ENCODE data around the gene DNAI7.
A peak's percentile ranks its signal among the peaks of the same experiment; 100 is the strongest.

DNAI7 gene

DNA sequence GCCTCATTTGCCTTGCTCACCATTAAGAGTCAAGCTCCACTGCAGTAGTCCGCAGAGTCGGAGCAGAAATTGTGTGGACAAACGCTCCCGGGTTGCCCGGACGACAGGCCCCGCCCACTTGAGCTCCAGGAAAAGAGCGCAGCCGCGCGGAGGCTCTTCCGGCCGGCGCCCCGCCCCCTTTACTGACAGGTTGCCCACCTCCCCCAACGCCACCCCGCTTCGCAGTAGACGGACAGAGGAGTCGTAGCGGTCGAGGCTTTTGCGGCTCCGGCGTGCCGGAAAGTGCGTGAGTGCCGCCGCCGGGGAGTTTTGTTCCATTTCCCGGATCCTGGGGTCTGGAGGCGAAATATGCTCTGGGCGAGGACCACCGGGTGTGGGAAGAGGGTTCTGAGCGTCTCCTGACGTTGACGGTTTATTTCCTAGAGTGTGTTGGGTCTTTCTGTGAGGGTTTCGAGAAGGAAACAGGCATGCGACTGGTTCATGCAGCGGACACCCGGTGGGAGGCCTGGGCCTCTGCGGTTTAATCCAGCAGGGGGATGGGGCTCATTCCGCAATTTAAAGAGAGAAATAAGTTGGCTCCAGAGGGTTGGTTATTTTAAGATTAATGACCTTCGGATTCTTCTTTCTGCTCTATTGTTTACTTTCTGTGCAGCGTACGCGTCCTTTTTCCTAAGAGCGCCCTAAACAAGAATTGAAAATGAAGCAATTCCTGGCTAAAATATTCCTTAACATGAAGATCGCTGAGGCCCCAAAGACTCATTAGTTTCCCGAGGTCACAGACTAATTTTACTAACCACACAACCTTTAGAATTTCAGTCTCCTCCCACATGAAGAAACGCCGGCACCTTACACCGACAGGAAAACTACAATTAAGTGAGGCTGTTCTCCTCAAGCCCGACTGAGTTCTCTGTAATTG, at the start of gene DNAI7, which contains the start of gene ETFRF1:
Gene DNAI7 (minus strand): TSS at position 105 of the 916 bp plus-strand sequence. CDS start 82 bp downstream, at position 23.
Gene ETFRF1 (plus strand): TSS at position 182 of the 916 bp plus-strand sequence. CDS start 8,720 bp downstream, outside the sequence.
- peak; percentile 67 for FAIRE-seq

DNA sequence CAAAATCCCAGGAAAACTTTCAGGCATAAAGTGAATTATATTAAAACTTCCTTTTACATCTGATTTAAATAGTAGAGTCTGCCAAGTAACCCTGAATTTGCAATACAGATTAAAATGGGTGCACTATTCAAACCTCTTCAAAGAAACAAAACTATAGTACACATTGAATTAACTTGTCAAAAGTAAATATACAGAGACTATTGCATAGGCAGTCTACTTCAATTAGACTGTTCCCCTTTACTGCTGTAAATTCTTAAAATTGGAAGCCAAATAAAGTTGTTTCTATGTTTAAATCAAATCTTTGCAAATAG, 48.7 kb upstream of the DNAI7 start:
- no peak for FAIRE-seq

DNA sequence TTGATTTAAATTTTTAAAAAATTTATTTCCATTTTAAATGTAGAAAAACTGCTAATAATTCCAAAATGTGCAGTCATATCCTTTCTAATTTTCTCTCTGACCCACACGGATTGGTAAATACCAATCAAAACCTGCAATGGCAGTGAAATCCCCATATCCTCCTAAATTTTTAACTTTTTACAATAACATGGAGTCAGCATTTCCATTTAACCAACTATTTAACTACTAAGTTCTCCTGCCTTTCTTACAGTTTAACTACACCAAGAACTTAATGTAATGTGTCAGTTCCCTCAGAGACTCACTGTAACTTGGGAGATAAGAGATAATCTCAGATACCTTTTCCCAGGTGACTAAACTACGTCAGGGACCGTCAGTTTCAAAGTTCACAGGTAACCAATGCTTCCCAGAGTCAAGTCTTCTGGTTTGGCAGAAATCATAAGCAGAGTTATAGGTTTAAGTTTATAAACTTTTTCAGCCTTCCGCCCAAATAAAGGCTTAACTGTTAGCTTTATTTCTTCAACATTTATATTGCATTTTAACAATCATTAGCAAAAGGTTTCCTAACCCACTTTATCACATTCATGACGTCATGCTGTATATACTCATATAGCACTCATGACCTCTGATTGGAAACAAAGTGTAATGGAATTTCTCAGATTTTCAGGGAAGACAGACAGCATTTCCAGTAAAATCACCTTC, 48.2 kb upstream of the DNAI7 start:
- FAIRE-seq, result no peak

DNA sequence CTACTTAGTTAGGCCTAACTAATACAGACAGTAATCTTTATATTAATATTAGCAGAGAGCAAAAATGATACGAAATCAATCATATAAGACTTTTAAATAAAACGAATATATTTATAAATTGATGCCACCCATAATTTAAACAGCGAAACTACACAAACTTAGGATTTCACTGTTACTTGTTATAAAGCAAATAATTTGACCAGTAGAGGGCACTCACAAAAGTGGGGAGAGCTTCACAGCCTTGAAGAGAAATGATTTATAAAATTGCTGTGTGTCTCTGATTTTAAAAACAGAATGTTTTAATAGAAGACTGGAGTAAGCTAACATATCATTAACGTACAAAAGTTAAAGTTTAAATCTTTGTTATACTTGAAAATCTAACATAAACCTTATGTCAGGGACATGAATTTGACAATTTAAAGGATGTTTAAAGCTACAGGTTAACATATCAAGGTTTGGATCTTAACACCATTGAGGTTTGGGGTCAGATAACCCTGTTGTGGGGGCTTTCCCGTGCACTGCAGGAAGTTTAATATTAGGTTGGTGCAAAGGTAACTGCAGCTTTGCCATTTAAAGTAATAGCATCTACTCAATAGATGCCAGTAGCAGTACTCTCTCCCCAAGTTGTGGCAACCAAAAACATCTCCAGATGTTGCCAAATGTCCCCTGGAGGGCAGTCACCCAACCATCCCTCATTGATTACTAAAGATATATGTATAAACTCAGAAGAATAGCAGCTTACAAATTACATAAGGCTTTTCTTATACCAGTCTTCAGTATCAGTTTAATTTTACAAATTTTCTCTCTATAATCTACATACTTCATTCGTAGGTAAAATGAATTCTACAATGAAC, 46.4 kb upstream of the DNAI7 start:
- peak; percentile 89 for FAIRE-seq

GRCh38 chr12:25236626-25237025, 41.7 kb upstream of the DNAI7 start:
- FAIRE-seq, result no peak

GRCh38 chr12:25236190-25236589, 41.2 kb upstream of the DNAI7 start:
- FAIRE-seq, result no peak

DNA sequence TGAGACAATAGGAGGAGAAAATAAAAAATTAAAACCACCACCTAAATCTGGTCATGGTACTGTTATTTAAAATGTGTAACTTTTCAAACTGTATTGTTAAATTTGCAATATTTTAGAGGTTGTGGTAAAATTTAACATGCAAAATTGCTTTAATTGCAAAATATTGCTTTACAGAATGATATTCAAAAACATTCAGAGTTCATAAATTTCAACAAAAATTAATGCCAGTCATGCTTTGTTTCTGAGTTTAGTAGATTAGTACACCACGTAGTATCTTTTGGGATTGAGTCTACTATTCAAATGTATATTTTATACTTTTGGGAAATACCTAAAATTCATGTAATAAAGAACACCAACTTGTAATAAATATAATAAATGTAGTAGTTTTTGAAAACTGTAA, 18.4 kb upstream of the DNAI7 start:
- peak; percentile 8 for FAIRE-seq

GRCh38 chr12:25208554-25208953, 13.6 kb upstream of the DNAI7 start:
- FAIRE-seq, result no peak

GRCh38 chr12:25207846-25208245, 12.9 kb upstream of the DNAI7 start:
- no peak for FAIRE-seq

GRCh38 chr12:25207411-25207810, 12.5 kb upstream of the DNAI7 start:
- FAIRE-seq, result no peak

DNA sequence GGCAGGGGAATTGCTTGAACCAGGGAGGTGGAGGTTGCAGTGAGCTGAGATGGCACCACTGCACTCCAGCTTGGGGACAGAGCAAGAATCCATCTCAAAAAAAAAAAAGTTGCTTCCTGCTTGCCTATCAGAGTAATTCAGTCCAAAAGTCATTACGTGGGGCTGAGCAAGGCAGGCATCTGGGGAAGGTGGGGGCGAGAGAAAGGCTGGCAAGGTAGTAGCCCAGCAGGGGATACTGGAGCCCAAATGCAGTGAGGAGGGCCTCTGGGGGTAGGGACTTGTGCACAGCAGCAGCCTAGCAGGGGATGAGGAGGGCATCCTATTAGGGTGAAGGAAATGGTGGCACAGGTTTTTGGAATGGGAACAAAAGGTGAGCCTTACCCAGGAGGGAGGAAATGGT, 7.2 kb upstream of the DNAI7 start:
- FAIRE-seq, result no peak

DNA sequence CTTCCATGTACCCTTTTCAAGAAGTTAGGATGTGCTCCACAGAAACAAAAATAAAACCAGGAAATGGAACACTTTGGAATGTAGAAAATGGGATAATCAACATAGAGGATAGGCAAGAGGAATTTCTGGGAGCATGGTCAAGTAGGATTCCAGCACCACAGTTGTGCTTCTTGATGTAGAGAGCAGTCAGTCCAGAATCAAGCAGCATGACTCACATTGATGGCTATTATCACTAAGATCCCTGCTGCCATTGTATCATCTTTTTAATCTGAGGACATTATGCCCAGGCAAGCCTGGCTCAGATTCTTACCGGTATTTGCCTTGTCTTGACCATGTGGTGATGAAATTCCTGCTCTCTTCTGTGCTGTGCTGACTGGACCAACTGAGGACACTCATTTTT, 5.7 kb upstream of the DNAI7 start:
- FAIRE-seq, result no peak

DNA sequence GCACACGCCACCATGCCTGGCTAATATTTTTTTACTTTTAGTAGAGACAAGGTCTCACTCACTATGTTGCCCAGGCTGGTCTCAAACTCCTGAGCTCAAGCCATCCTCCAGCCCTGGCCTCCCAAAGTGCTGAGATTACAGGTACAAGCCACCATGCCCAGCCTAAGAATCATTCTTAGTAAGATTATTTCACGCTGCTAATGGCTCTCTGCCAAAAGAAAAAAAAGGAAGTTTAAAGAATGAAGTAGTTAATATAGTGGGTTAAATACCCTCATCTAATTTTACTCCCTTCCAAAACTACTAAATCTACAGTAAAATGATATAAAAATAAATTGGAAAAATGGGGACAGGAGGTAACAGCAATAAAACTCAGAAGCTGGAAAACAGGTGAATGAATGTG, 2.6 kb upstream of the DNAI7 start:
- no peak for FAIRE-seq

- FAIRE-seq, result no peak
Measured at GRCh38 chr12:25194722-25195055, 271 bp downstream of the DNAI7 start.

- FAIRE-seq, result no peak
Measured at GRCh38 chr12:25194214-25194613, 746 bp downstream of the DNAI7 start.

GRCh38 chr12:25190793-25191192, 4.2 kb downstream of the DNAI7 start:
- no peak for FAIRE-seq

- no peak for FAIRE-seq
Measured at GRCh38 chr12:25189656-25190055, 5.3 kb downstream of the DNAI7 start.

GRCh38 chr12:25187781-25188180, 7.2 kb downstream of the DNAI7 start:
- FAIRE-seq, result no peak

GRCh38 chr12:25186788-25187402, 8.1 kb downstream of the DNAI7 start:
- FAIRE-seq, result no peak

DNA sequence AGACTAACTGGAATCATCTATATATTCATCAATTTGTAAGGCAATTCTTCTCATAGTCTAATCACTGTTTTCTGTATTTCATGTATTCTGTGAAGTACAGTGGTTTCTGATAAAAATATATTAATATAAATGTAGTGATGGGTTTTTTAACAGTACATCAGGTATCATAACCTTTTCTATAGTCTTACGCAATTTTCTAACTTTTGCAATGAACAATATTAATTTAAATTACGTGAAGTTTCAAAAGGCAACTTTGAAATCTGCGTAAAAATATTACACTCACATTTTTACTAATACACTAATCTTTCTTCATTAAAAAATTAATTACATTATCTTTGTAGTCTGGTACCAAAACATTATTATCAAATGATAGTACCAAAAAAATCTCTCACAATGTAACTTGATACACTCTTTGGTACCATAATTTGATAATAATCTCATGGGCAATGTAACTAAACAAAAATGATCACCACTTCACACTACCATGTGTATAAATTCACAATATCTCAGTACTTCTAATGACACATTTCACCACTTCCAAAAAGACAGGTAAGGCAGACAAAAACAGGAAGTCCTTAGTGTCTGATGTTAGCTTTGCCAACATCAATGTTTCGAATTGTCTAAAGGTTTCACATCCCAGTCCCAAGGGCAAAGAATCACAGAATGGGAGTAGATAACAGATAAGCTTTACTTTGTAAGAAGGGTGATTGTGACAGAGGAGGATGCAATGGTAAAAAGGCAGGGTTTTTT, 8.7 kb downstream of the DNAI7 start:
- FAIRE-seq, result no peak

- FAIRE-seq, result no peak
Measured at GRCh38 chr12:25184132-25184531, 10.8 kb downstream of the DNAI7 start.

DNA sequence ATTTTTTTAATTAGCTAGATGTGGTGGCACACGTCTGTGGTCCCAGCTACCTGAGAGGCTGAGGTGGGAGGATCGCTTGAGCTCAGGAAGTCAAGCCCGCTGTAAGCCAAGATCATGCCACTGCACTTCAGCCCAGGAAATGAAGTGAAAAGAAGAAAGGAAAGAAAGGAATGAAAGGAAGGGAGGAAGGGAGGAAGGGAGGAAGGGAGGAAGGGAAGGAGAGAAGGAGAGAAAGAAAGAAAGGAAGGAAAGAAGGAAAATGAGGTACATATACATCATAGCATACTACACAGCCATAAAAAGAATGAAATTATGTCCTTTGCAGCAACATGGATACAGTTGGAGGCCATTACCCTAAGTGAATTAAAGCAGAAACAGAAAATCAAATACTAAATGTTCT, 12.2 kb downstream of the DNAI7 start:
- FAIRE-seq, result no peak

All from endometrium (tissue), 2 donors.